ENCODE results near the gene TPX2. TPM values are rescaled to one million over a fixed set of nuclear protein-coding genes. Genes with fewer than 3 reads are reported as not detected.

The TPX2 gene
- total and polyA plus RNA-seq, 10 of the 15 experiments (the other 5 are each of a cell fraction or from before 2014, with no cell fraction given), result 29.7 to 144 (median 89.0) TPM

DNA sequence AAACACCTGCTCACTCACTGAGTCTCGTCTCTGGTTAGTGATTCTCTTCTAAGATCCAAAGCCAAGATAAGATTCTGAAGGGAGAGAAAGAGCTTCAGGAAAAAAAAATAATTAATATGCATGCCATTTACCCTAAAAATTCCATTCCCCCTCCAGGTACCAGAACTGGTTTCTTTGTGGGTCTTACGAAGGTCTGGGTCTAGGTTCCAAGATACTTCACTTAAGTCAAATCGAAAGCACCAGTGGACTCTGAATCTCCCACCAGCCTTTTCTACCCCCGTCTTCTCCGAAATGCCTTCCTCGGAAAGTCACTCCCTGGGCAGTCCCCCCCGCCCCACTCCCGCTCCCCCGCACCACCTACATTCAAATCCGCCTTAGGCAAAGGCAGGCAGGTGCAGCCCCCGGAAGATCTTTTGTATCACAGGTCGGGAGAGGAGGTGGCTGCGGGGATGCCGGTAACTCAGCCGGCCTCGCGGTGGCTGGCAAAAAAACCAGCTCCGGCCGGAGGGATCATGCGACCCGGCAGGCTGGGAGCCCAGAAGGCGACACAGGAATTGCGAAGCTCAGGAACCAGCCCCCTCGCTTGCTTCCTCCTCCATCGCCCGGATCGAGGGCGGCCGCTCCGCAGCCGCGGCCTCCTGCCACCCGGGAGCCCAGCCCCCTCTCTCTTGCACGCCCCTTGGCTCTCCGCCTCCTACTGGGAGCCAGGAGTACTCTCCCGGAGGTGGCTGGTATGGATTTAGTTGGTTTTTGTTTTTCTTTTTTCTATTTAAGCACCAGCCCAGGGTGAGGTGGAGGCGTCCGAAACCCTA lies 16.6 kb upstream of the TPX2 start, which contains the start of gene BCL2L1 (continued):
- peak; percentile 51 to 67; a peak in 3 of 4 replicates for TF ChIP-seq IKZF2 (IDR thresholded peaks at IDR 0.05)
- no peak for TF ChIP-seq CEBPB (IDR thresholded peaks at IDR 0.05; ENCODE audit: borderline replicate concordance in 1 of 2, low read depth in 2 of 2, low read length in 2 of 2)
- 0 out of 2 replicates have a peak, but pooled peaks have one; percentile 65 for TF ChIP-seq NBN (IDR thresholded peaks at IDR 0.05)
- no peak for TF ChIP-seq SP1 (IDR thresholded peaks at IDR 0.05; ENCODE audit: low read depth, low read length)
- TF ChIP-seq BCL3 (IDR thresholded peaks at IDR 0.05; ENCODE audit: borderline replicate concordance, insufficient read depth, low read depth, low read length, poor library complexity, severe bottlenecking), result no peak
- no peak for TF ChIP-seq ZNF207 (IDR thresholded peaks at IDR 0.05; ENCODE audit: borderline replicate concordance)
- TF ChIP-seq, protein P1, sequence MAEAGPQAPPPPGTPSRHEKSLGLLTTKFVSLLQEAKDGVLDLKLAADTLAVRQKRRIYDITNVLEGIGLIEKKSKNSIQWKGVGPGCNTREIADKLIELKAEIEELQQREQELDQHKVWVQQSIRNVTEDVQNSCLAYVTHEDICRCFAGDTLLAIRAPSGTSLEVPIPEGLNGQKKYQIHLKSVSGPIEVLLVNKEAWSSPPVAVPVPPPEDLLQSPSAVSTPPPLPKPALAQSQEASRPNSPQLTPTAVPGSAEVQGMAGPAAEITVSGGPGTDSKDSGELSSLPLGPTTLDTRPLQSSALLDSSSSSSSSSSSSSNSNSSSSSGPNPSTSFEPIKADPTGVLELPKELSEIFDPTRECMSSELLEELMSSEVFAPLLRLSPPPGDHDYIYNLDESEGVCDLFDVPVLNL (IDR thresholded peaks at IDR 0.05; ENCODE audit: low read depth, low read length), result no peak
- TF ChIP-seq BCLAF1 (IDR thresholded peaks at IDR 0.05), result no peak
- no peak for TF ChIP-seq IRF4 (IDR thresholded peaks at IDR 0.05; ENCODE audit: low read depth, low read length)
- no peak for TF ChIP-seq MEF2A (IDR thresholded peaks at IDR 0.05; ENCODE audit: insufficient read depth, low read depth, low read length)
- peak; percentile 24 for TF ChIP-seq JUNB (IDR thresholded peaks at IDR 0.05)
- TF ChIP-seq PAX5 (IDR thresholded peaks at IDR 0.05; ENCODE audit: borderline replicate concordance, low read depth, low read length), result peak; percentile 18; the same call in 1 of the 2 replicates
- no peak for TF ChIP-seq SPI1 (IDR thresholded peaks at IDR 0.05; ENCODE audit: borderline replicate concordance, insufficient read depth, low read depth, low read length)
- no peak for TF ChIP-seq HDAC2 (IDR thresholded peaks at IDR 0.05)
- no peak for TF ChIP-seq CHD4 (IDR thresholded peaks at IDR 0.05)
- TF ChIP-seq CBFB (IDR thresholded peaks at IDR 0.05; ENCODE audit: low read depth), result no peak
- TF ChIP-seq SIN3A (IDR thresholded peaks at IDR 0.05; ENCODE audit: low read depth, low read length), result no peak
- TF ChIP-seq, protein P2, sequence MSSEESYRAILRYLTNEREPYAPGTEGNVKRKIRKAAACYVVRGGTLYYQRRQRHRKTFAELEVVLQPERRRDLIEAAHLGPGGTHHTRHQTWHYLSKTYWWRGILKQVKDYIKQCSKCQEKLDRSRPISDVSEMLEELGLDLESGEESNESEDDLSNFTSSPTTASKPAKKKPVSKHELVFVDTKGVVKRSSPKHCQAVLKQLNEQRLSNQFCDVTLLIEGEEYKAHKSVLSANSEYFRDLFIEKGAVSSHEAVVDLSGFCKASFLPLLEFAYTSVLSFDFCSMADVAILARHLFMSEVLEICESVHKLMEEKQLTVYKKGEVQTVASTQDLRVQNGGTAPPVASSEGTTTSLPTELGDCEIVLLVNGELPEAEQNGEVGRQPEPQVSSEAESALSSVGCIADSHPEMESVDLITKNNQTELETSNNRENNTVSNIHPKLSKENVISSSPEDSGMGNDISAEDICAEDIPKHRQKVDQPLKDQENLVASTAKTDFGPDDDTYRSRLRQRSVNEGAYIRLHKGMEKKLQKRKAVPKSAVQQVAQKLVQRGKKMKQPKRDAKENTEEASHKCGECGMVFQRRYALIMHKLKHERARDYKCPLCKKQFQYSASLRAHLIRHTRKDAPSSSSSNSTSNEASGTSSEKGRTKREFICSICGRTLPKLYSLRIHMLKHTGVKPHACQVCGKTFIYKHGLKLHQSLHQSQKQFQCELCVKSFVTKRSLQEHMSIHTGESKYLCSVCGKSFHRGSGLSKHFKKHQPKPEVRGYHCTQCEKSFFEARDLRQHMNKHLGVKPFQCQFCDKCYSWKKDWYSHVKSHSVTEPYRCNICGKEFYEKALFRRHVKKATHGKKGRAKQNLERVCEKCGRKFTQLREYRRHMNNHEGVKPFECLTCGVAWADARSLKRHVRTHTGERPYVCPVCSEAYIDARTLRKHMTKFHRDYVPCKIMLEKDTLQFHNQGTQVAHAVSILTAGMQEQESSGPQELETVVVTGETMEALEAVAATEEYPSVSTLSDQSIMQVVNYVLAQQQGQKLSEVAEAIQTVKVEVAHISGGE (CRISPR knock-in tag; IDR thresholded peaks at IDR 0.05), result no peak
- TF ChIP-seq EGR1 (IDR thresholded peaks at IDR 0.05; ENCODE audit: borderline replicate concordance in 1 of 2, low read depth in 2 of 2, low read length in 2 of 2), result peak in 1 of 2 experiments; percentile 60; a peak in 1 of 3 replicates
- TF ChIP-seq MTA2 (IDR thresholded peaks at IDR 0.05; ENCODE audit: low read depth), result 0 out of 2 replicates have a peak, but pooled peaks have one; percentile 37
- TF ChIP-seq ZNF24 (IDR thresholded peaks at IDR 0.05), result no peak
- peak; percentile 59; the same call in 1 of the 2 replicates for TF ChIP-seq ZBED1 (IDR thresholded peaks at IDR 0.05; ENCODE audit: borderline replicate concordance)
